Measurements from ENCODE around the gene OR10V1. TPM values are rescaled to one million over a fixed set of nuclear protein-coding genes. Genes with fewer than 3 reads are reported as not detected.

Gene OR10V1
- total RNA-seq, 1 experiment from 2014 or later: not detected

DNA sequence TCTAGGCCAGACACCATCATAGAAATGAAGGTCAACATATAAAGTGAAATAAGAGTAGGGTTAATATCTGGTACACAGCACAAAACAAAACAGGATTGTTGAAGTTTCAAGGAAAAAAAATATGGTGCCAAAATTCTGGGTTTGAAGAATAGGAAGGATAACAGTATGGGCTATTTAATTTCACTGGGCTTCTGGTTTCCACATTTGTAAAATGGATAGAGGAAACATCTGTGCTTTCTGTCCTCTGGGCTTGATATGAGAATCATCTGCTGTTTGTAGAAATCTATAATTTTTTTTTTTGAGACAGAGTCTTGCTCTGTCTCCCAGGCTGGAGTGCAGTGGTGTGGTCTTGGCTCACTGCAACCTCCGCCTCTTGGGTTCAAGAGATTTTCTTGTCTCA, 13.8 kb upstream of the OR10V1 start:
- Mint-ChIP-seq H3K9me3 (ENCODE audit: unreplicated experiment) (no peaks in the 10 kb centered on the region), H3K4me1 (ENCODE audit: low read depth, unreplicated experiment) (peaks cover 18% of the 10 kb centered on the region), H3K27ac (ENCODE audit: unreplicated experiment) (no peak overlapping the region), H3K27me3 (ENCODE audit: insufficient read depth, unreplicated experiment) (no peaks in the 10 kb centered on the region), H3K36me3 (ENCODE audit: insufficient read depth, unreplicated experiment) (no peaks in the 10 kb centered on the region), H3K4me3 (ENCODE audit: unreplicated experiment) (no peak overlapping the region)
- Histone ChIP-seq H3K36me3 (ENCODE audit: control insufficient read depth, insufficient read depth, low read length) (no peaks in the 10 kb centered on the region), H3K9me3 (no peaks in the 10 kb centered on the region), H3K4me3 (ENCODE audit: low read depth, low read length) (no peak overlapping the region), H3K27me3 (replicated peaks; ENCODE audit: control insufficient read depth, insufficient read depth, low read length) (no peaks in the 10 kb centered on the region), H3K4me1 (peaks cover 29% of the 10 kb centered on the region)
- DNase-seq: no peak
- intact Hi-C loops (cut with micrococcal nuclease; ENCODE audit: unreplicated experiment): no loop called here
- ChIA-PET CTCF (no interaction called here), POLR2A (no interaction called here)
- no peak for TF ChIP-seq CTCF (IDR thresholded peaks at IDR 0.05; ENCODE audit: insufficient read depth in 1 of 2, low read depth in 1 of 2, low read length in 1 of 2, severe bottlenecking in 1 of 2, unreplicated experiment in 1 of 2)
- BruUV-seq (replicated peaks): no TSS peak

DNA sequence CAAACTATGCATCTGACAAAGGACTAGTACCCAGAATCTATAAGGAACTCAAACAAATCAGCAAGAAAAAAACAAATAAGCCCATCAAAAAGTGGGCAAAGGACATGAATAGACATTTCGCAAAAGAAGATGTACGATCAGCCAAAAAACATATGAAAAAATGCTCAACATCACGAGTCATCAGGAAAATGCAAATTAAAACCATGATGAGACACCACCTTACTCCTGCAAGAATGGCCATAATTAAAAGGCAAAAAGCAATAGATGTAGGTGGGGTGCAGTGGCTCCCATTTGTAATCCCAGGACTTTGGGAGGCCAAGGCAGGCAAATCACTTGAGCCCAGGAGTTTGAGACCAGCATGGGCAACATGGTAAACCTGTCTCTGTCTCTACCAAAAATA, 10.4 kb upstream of the OR10V1 start:
- Mint-ChIP-seq H3K36me3 (ENCODE audit: insufficient read depth, unreplicated experiment) (no peaks in the 10 kb centered on the region), H3K4me1 (ENCODE audit: low read depth, unreplicated experiment) (peaks cover 5% of the 10 kb centered on the region), H3K27ac (ENCODE audit: unreplicated experiment) (no peak overlapping the region), H3K27me3 (ENCODE audit: insufficient read depth, unreplicated experiment) (no peaks in the 10 kb centered on the region), H3K9me3 (ENCODE audit: unreplicated experiment) (no peaks in the 10 kb centered on the region), H3K4me3 (ENCODE audit: unreplicated experiment) (no peak overlapping the region)
- intact Hi-C loops (cut with micrococcal nuclease; ENCODE audit: unreplicated experiment): no loop called here
- H3K4me3 ChIP-seq (ENCODE audit: low read depth, low read length): no peak overlapping the region
- ChIA-PET POLR2A (no interaction called here), CTCF (no interaction called here)
- H3K36me3 ChIP-seq (ENCODE audit: control insufficient read depth, insufficient read depth, low read length): no peaks in the 10 kb centered on the region
- no peak for DNase-seq
- no peaks in the 10 kb centered on the region for H3K27me3 ChIP-seq (replicated peaks; ENCODE audit: control insufficient read depth, insufficient read depth, low read length)
- H3K9me3 ChIP-seq: no peaks in the 10 kb centered on the region
- H3K4me1 ChIP-seq: peaks cover 4% of the 10 kb centered on the region; the same call in 1 of the 2 replicates
- no peak for TF ChIP-seq CTCF (IDR thresholded peaks at IDR 0.05; ENCODE audit: insufficient read depth in 1 of 2, low read depth in 1 of 2, low read length in 1 of 2, severe bottlenecking in 1 of 2, unreplicated experiment in 1 of 2)
- no TSS peak for BruUV-seq (replicated peaks)

GRCh38 chr11:59719556-59719955, 5.9 kb upstream of the OR10V1 start:
- no peak overlapping the region for H3K27ac Mint-ChIP-seq (ENCODE audit: unreplicated experiment)
- ChIA-PET CTCF (no interaction called here), POLR2A (no interaction called here)
- no peak for DNase-seq
- Histone ChIP-seq H3K9me3 (no peaks in the 10 kb centered on the region), H3K36me3 (ENCODE audit: control insufficient read depth, insufficient read depth, low read length) (no peaks in the 10 kb centered on the region), H3K4me1 (peaks cover 4% of the 10 kb centered on the region; the same call in 1 of the 2 replicates), H3K4me3 (ENCODE audit: low read depth, low read length) (no peak overlapping the region), H3K27me3 (replicated peaks; ENCODE audit: control insufficient read depth, insufficient read depth, low read length) (no peaks in the 10 kb centered on the region)
- H3K9me3 Mint-ChIP-seq (ENCODE audit: unreplicated experiment): no peaks in the 10 kb centered on the region
- no peaks in the 10 kb centered on the region for H3K27me3 Mint-ChIP-seq (ENCODE audit: insufficient read depth, unreplicated experiment)
- peaks cover 13% of the 10 kb centered on the region for H3K4me1 Mint-ChIP-seq (ENCODE audit: low read depth, unreplicated experiment)
- no TSS peak for BruUV-seq (replicated peaks)
- intact Hi-C loops (cut with micrococcal nuclease; ENCODE audit: unreplicated experiment): no loop called here
- no peak for TF ChIP-seq CTCF (IDR thresholded peaks at IDR 0.05; ENCODE audit: insufficient read depth in 1 of 2, low read depth in 1 of 2, low read length in 1 of 2, severe bottlenecking in 1 of 2, unreplicated experiment in 1 of 2)
- H3K36me3 Mint-ChIP-seq (ENCODE audit: insufficient read depth, unreplicated experiment): no peaks in the 10 kb centered on the region
- H3K4me3 Mint-ChIP-seq (ENCODE audit: unreplicated experiment): no peak overlapping the region
